Adipocyte (in vitro differentiated cells): Measurements from ENCODE around the gene AOC2.

Experiments used
- DNase-seq: peaks from one replicate; pipeline ENCODE4 v3.0.0-alpha.2; 2015; ENCODE audit warnings: low read depth
- H3K27me3 ChIP-seq: replicated peaks from 2 replicates; pipeline ENCODE4 v1.7.0; 2013; ENCODE audit warnings: mild to moderate bottlenecking, low read length, moderate library complexity; ENCODE audit not compliant: control insufficient read depth, insufficient read depth
- H3K36me3 ChIP-seq: 2 replicates; pipeline ENCODE4 v1.7.0; 2013; ENCODE audit warnings: low read length, mild to moderate bottlenecking, moderate library complexity; ENCODE audit not compliant: control insufficient read depth, insufficient read depth, severe bottlenecking
- H3K4me1 ChIP-seq: 2 replicates; pipeline ENCODE4 v1.7.0; 2013; ENCODE audit warnings: mild to moderate bottlenecking, low read length, moderate library complexity; ENCODE audit not compliant: control insufficient read depth, insufficient read depth
- H3K4me3 ChIP-seq: 2 replicates; pipeline ENCODE4 v1.7.0; 2013; ENCODE audit warnings: mild to moderate bottlenecking, low read length, moderate library complexity
- H3K9ac ChIP-seq: 2 replicates; pipeline ENCODE4 v1.7.0; 2013; ENCODE audit warnings: mild to moderate bottlenecking, low read length, moderate library complexity
- H3K9me3 ChIP-seq: 2 replicates; pipeline ENCODE4 v1.7.0; 2013; ENCODE audit warnings: mild to moderate bottlenecking, low read length, moderate library complexity; ENCODE audit not compliant: control insufficient read depth

AOC2 gene

GRCh38 chr17:42844271-42844670, at the start of gene AOC2:
Gene AOC2 (plus strand): TSS chr17:42844580. CDS start chr17:42844627, 47 bp downstream.
- Histone ChIP-seq H3K9me3 (no peaks in the 10 kb centered on the region), H3K9ac (peak within 1 kb of the TSS; percentile 84), H3K27me3 (no peaks in the 10 kb centered on the region), H3K36me3 (peaks cover 57% of the 10 kb centered on the region), H3K4me1 (peaks cover 69% of the 10 kb centered on the region), H3K4me3 (peak within 1 kb of the TSS; percentile 27)
- DNase-seq, result no peak

GRCh38 chr17:42795061-42795460, 49.3 kb upstream of the AOC2 start:
- H3K9me3 ChIP-seq, result no peaks in the 10 kb centered on the region
- H3K9ac ChIP-seq, result no peak overlapping the region

GRCh38 chr17:42795465-42795864, 48.9 kb upstream of the AOC2 start:
- Histone ChIP-seq H3K9ac (no peak overlapping the region), H3K4me1 (peaks cover 27% of the 10 kb centered on the region), H3K27me3 (no peaks in the 10 kb centered on the region), H3K36me3 (peaks cover 3% of the 10 kb centered on the region), H3K4me3 (no peak overlapping the region), H3K9me3 (no peaks in the 10 kb centered on the region)
- no peak for DNase-seq

More at GRCh38 chr17:42795061-42795460, 49.3 kb upstream of the AOC2 start:
- peaks cover 3% of the 10 kb centered on the region for H3K36me3 ChIP-seq
- DNase-seq, result no peak
- H3K4me3 ChIP-seq, result no peak overlapping the region
- H3K4me1 ChIP-seq, result peaks cover 27% of the 10 kb centered on the region
- no peaks in the 10 kb centered on the region for H3K27me3 ChIP-seq

- H3K36me3 ChIP-seq, result peaks cover 3% of the 10 kb centered on the region
- no peaks in the 10 kb centered on the region for H3K9me3 ChIP-seq
- H3K4me3 ChIP-seq, result no peak overlapping the region
- no peak overlapping the region for H3K9ac ChIP-seq
- no peaks in the 10 kb centered on the region for H3K27me3 ChIP-seq
- H3K4me1 ChIP-seq, result peaks cover 27% of the 10 kb centered on the region
- DNase-seq, result no peak
Measured at GRCh38 chr17:42796066-42796758, 48.2 kb upstream of the AOC2 start.

- DNase-seq, result no peak
- Histone ChIP-seq H3K36me3 (peaks cover 3% of the 10 kb centered on the region), H3K4me3 (peak overlapping the region; percentile 96), H3K9ac (peak overlapping the region; percentile 98), H3K27me3 (no peaks in the 10 kb centered on the region), H3K9me3 (no peaks in the 10 kb centered on the region), H3K4me1 (peaks cover 27% of the 10 kb centered on the region)
Measured at GRCh38 chr17:42797067-42798007, 47.0 kb upstream of the AOC2 start.

GRCh38 chr17:42798011-42798382, 46.4 kb upstream of the AOC2 start:
- Histone ChIP-seq H3K9me3 (no peaks in the 10 kb centered on the region), H3K27me3 (no peaks in the 10 kb centered on the region), H3K4me1 (peaks cover 27% of the 10 kb centered on the region), H3K36me3 (peaks cover 3% of the 10 kb centered on the region), H3K9ac (peak overlapping the region; percentile 98), H3K4me3 (peak overlapping the region; percentile 96)
- DNase-seq, result no peak

GRCh38 chr17:42798383-42799380, 45.7 kb upstream of the AOC2 start, which contains the start of the genes CNTD1 and COA3:
Gene CNTD1 (plus strand): TSS chr17:42798861. CDS start chr17:42799068, 207 bp downstream.
Gene COA3 (minus strand): TSS chr17:42798704. CDS start chr17:42798681, 23 bp downstream.
- DNase-seq, result peak; percentile 96
- Histone ChIP-seq H3K9ac (peak within 1 kb of the TSS; percentile 98), H3K4me1 (peaks cover 27% of the 10 kb centered on the region), H3K9me3 (no peaks in the 10 kb centered on the region), H3K4me3 (peak within 1 kb of the TSS; percentile 96), H3K36me3 (peaks cover 3% of the 10 kb centered on the region), H3K27me3 (no peaks in the 10 kb centered on the region)

- Histone ChIP-seq H3K9ac (no peak overlapping the region), H3K36me3 (no peaks in the 10 kb centered on the region), H3K4me3 (no peak overlapping the region), H3K27me3 (no peaks in the 10 kb centered on the region), H3K9me3 (no peaks in the 10 kb centered on the region), H3K4me1 (peaks cover 6% of the 10 kb centered on the region)
- DNase-seq, result no peak
Measured at GRCh38 chr17:42803074-42803883, 41.1 kb upstream of the AOC2 start.

GRCh38 chr17:42804918-42805367, 39.4 kb upstream of the AOC2 start:
- no peaks in the 10 kb centered on the region for H3K27me3 ChIP-seq
- no peak overlapping the region for H3K4me3 ChIP-seq
- no peak for DNase-seq
- no peaks in the 10 kb centered on the region for H3K9me3 ChIP-seq
- H3K9ac ChIP-seq, result no peak overlapping the region
- peaks cover 18% of the 10 kb centered on the region for H3K4me1 ChIP-seq
- H3K36me3 ChIP-seq, result peaks cover under 1% of the 10 kb centered on the region

GRCh38 chr17:42806249-42806648, 38.1 kb upstream of the AOC2 start:
- no peak overlapping the region for H3K4me3 ChIP-seq
- peaks cover 18% of the 10 kb centered on the region for H3K4me1 ChIP-seq
- H3K9me3 ChIP-seq, result no peaks in the 10 kb centered on the region
- H3K27me3 ChIP-seq, result no peaks in the 10 kb centered on the region
- H3K36me3 ChIP-seq, result peaks cover 14% of the 10 kb centered on the region
- no peak for DNase-seq
- H3K9ac ChIP-seq, result no peak overlapping the region
